ENCODE results near the gene INS. TPM values are rescaled to one million over a fixed set of nuclear protein-coding genes. Genes with fewer than 3 reads are reported as not detected.

INS gene
- total RNA-seq, 2 donors from 2014 or later, result not detected

DNA sequence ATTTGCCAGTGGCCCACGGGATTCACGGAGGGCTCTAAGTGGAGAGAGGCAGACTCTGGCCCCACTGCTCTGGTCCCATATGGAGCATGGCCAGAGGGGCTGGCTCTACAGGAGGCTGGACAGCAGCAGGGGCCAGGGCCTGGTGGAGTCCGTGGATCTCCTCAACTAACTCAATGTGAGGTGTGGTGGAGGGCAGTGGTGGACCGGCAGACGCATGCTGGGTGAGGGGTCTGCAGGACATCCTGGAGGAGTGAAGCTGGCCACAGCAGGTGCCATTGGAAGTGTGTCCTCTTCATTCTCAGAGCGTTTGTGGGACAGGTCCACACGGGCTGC, 37.4 kb downstream of the INS start:
- H3K36me3 Mint-ChIP-seq (ENCODE audit: low read depth), result no peaks in the 10 kb centered on the region
- 90 to 93% methylated on average over 3 to 7 of the region's 7 CpGs for WGBS, 2 experiments (ENCODE audit: insufficient coverage in 1 of 2, insufficient read length in 1 of 2)

DNA sequence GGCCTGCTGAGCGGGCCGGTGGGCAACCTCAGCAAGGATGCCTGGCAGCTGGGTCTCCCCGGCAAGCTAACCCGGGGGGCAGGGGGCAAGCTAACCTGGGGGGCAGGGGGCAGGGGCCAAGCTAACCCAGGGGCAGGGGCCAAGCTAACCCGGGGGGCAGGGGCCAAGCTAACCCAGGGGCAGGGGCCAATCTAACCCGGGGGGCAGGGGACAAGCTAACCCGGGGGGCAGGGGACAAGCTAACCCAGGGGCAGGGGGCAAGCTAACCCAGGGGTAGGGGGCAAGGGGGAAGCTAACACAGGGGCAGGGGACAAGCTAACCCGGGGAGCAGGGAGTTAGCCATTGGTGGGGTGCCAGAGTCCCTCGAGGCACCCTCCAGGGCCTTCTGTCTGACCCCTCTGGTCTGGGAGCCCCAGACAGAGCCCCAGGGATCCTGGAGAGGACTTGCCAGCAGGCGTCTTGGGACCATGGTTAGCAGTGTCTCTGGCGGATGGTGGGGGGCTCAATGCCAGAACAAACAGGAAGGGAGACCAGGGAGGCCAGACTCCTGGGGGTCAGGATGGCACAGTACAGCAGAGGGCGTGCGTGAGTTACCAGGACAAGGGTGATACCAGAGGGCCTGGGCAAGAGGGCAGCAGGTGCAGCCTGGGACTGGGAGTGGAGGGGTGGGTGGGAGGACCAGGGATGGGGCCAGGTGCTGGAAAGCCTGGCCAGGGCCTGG, 37.9 kb downstream of the INS start:
- H3K4me3 ChIP-seq (ENCODE audit: low read length), result no peak overlapping the region
- WGBS, 2 experiments (ENCODE audit: insufficient coverage in 1 of 2, insufficient read length in 1 of 2), result 91 to 95% methylated on average over 3 to 13 of the region's 13 CpGs
- TF ChIP-seq, protein P1, sequence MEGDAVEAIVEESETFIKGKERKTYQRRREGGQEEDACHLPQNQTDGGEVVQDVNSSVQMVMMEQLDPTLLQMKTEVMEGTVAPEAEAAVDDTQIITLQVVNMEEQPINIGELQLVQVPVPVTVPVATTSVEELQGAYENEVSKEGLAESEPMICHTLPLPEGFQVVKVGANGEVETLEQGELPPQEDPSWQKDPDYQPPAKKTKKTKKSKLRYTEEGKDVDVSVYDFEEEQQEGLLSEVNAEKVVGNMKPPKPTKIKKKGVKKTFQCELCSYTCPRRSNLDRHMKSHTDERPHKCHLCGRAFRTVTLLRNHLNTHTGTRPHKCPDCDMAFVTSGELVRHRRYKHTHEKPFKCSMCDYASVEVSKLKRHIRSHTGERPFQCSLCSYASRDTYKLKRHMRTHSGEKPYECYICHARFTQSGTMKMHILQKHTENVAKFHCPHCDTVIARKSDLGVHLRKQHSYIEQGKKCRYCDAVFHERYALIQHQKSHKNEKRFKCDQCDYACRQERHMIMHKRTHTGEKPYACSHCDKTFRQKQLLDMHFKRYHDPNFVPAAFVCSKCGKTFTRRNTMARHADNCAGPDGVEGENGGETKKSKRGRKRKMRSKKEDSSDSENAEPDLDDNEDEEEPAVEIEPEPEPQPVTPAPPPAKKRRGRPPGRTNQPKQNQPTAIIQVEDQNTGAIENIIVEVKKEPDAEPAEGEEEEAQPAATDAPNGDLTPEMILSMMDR (conservative IDR thresholded peaks at IDR 0.05), result no peak
- no peak overlapping the region for H3K27ac Mint-ChIP-seq
- H3K9me3 Mint-ChIP-seq, result peaks cover 7% of the 10 kb centered on the region
- no peak overlapping the region for H3K4me3 Mint-ChIP-seq
- H3K4me1 ChIP-seq (ENCODE audit: control insufficient read depth, insufficient read depth, low read length), result peaks cover 7% of the 10 kb centered on the region
- no peak overlapping the region for H3K27ac ChIP-seq (ENCODE audit: low read depth, low read length)
- no peaks in the 10 kb centered on the region for H3K27me3 ChIP-seq (ENCODE audit: control insufficient read depth, insufficient read depth, low read length, poor library complexity, severe bottlenecking)
- H3K36me3 ChIP-seq (ENCODE audit: control insufficient read depth, insufficient read depth, low read length), result no peaks in the 10 kb centered on the region
- H3K27me3 Mint-ChIP-seq (ENCODE audit: insufficient read depth), result peaks cover 17% of the 10 kb centered on the region
- H3K36me3 Mint-ChIP-seq (ENCODE audit: low read depth), result no peaks in the 10 kb centered on the region
- no peak for DNase-seq
- peaks cover 6% of the 10 kb centered on the region for H3K4me1 Mint-ChIP-seq
- no peak overlapping the region for H3K9ac ChIP-seq (ENCODE audit: extremely low read depth, low read length, poor library complexity, severe bottlenecking)
- H3K9me3 ChIP-seq (ENCODE audit: control insufficient read depth, low read length), result no peaks in the 10 kb centered on the region

More for the DNA sequence above, 37.4 kb downstream of the INS start:
- no peak overlapping the region for H3K4me3 ChIP-seq (ENCODE audit: low read length)
- TF ChIP-seq, protein P1 (conservative IDR thresholded peaks at IDR 0.05), result no peak
- no peaks in the 10 kb centered on the region for H3K9me3 ChIP-seq (ENCODE audit: control insufficient read depth, low read length)
- H3K4me1 ChIP-seq (ENCODE audit: control insufficient read depth, insufficient read depth, low read length), result peaks cover 7% of the 10 kb centered on the region
- Mint-ChIP-seq H3K27me3 (ENCODE audit: insufficient read depth) (peaks cover 14% of the 10 kb centered on the region), H3K4me1 (peaks cover 6% of the 10 kb centered on the region), H3K9me3 (peaks cover 2% of the 10 kb centered on the region), H3K27ac (no peak overlapping the region), H3K4me3 (no peak overlapping the region)
- no peak for DNase-seq
- H3K36me3 ChIP-seq (ENCODE audit: control insufficient read depth, insufficient read depth, low read length), result no peaks in the 10 kb centered on the region
- no peaks in the 10 kb centered on the region for H3K27me3 ChIP-seq (ENCODE audit: control insufficient read depth, insufficient read depth, low read length, poor library complexity, severe bottlenecking)
- no peak overlapping the region for H3K27ac ChIP-seq (ENCODE audit: low read depth, low read length)
- no peak overlapping the region for H3K9ac ChIP-seq (ENCODE audit: extremely low read depth, low read length, poor library complexity, severe bottlenecking)

DNA sequence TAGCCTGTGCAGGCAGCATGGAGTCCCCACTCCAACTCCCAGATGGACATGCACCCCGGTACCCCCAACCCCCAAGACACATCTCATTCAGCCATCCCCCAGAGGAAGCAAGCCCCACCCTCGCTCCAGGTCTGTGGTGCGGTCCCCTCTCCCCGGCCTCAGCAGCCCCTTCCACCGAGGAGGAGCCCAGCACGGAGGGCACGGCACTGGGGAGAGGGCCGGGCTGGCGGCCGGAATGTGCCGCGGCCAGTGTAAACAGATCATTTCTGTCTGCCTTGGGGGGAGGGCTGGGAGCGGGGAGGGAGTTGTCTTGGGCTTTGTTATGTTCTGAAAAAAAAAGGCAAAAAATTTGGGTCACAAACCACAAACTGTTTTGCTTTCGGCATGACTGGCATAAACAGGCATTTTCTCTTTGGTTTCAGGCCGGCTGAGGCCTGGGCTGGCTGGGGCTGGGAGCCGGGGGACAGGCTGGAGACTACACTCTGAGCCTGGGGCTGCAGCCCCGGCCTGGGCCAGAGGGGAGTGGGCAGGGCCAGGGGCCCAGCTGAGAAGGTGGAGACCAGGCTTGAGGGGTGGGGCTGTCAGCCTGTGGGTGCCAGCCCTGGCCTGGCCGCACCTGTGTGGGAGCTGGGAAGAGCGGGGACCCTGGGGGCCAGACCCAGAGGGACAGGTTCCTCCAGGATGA, 38.6 kb downstream of the INS start:
- peaks cover 13% of the 10 kb centered on the region for H3K9me3 Mint-ChIP-seq
- peaks cover 2% of the 10 kb centered on the region for H3K9me3 ChIP-seq (ENCODE audit: control insufficient read depth, low read length)
- H3K4me3 ChIP-seq (ENCODE audit: low read length), result no peak overlapping the region
- 47 to 70% methylated on average over 4 to 19 of the region's 19 CpGs for WGBS, 2 experiments (ENCODE audit: insufficient coverage in 1 of 2, insufficient read length in 1 of 2)
- H3K4me1 Mint-ChIP-seq, result peaks cover 6% of the 10 kb centered on the region
- no peak overlapping the region for H3K27ac Mint-ChIP-seq
- H3K36me3 ChIP-seq (ENCODE audit: control insufficient read depth, insufficient read depth, low read length), result no peaks in the 10 kb centered on the region
- TF ChIP-seq, protein P1 (conservative IDR thresholded peaks at IDR 0.05), result no peak
- DNase-seq, result no peak
- H3K27ac ChIP-seq (ENCODE audit: low read depth, low read length), result no peak overlapping the region
- H3K27me3 Mint-ChIP-seq (ENCODE audit: insufficient read depth), result peaks cover 18% of the 10 kb centered on the region
- no peak overlapping the region for H3K4me3 Mint-ChIP-seq
- H3K4me1 ChIP-seq (ENCODE audit: control insufficient read depth, insufficient read depth, low read length), result peaks cover 7% of the 10 kb centered on the region
- no peaks in the 10 kb centered on the region for H3K36me3 Mint-ChIP-seq (ENCODE audit: low read depth)
- H3K9ac ChIP-seq (ENCODE audit: extremely low read depth, low read length, poor library complexity, severe bottlenecking), result no peak overlapping the region
- H3K27me3 ChIP-seq (ENCODE audit: control insufficient read depth, insufficient read depth, low read length, poor library complexity, severe bottlenecking), result no peaks in the 10 kb centered on the region

Measured in endodermal cell (in vitro differentiated cells).